Adrenal gland (tissue), 12 donors: Measurements from ENCODE around the gene CYB561A3. TPM values are rescaled to one million over a fixed set of nuclear protein-coding genes. Genes with fewer than 3 reads are reported as not detected.

Experiments
- DNase-seq, 7 donors: peaks; one replicate each; pipeline ENCODE4 v3.0.0-alpha.2; 2019 to 2020
- H3K27ac ChIP-seq, 5 donors: fragments of 200-600 bp; sonication (generic) in 4 of 5; 1 replicate in 3 of 5; 2 replicates in 2 of 5; pipeline versions ENCODE4 v1.5.1 to v1.8.0; 2016 to 2020; ENCODE audit warnings: mild to moderate bottlenecking in 1 of 5
- H3K27me3 ChIP-seq: fragments of 200-600 bp; 2 replicates; pipeline ENCODE4 v1.8.0; 2021
- H3K36me3 ChIP-seq, 2 donors: fragments of 200-600 bp; replicated peaks in 1 of 2; 1 replicate in 1 of 2; 2 replicates in 1 of 2; pipeline versions ENCODE4 v1.5.1 to v1.8.0; 2018 to 2022
- H3K4me1 ChIP-seq, 2 donors: fragments of 200-600 bp; replicated peaks in 1 of 2; 1 replicate in 1 of 2; 2 replicates in 1 of 2; pipeline versions ENCODE4 v1.5.1 to v1.8.0; 2018 to 2021
- H3K4me3 ChIP-seq, 4 donors: fragments of 200-600 bp; sonication (generic) in 3 of 4; one replicate each; pipeline ENCODE4 v1.5.1; 2016 to 2018
- H3K9me3 ChIP-seq, 3 donors: fragments of 200-600 bp; sonication (generic) in 1 of 3; replicated peaks in 1 of 3; 1 replicate in 2 of 3; 2 replicates in 1 of 3; pipeline versions ENCODE4 v1.5.1 to v1.8.0; 2016 to 2021
- POLR2A ChIP-seq, 2 donors: fragments of 450-650 bp; IDR thresholded peaks; one replicate each; pipeline ENCODE4 v1.6.1; 2017; ENCODE audit warnings: antibody characterized with exemption in 2 of 2, mild to moderate bottlenecking in 2 of 2, moderate library complexity in 1 of 2
- WGBS, 4 donors: extraction: QIAGEN DNeasy Blood & Tissue Kit in 2 of 4; methylation state at CpG; one replicate each; pipeline versions ENCODE4 v1.1.5 to v1.1.7; 2013 to 2017; 5-methylcytosine and 5-hydroxymethylcytosine counted together
- intact Hi-C, 2 donors: fragments of 100-400 bp; cut with DNase I; formaldehyde crosslinking; loops; one replicate each; pipeline versions ENCODE4 v1.14.1 to v1.15.0; 2022 to 2023
- polyA plus RNA-seq, 3 donors: library from polyadenylated mRNA; stranded (reverse); fragments of 200-250 nt in 2 of 3; fragments of 350-450 nt in 1 of 3; fragmentation: Illumina TruSeq in 1 of 3; extraction: RNeasy Lipid Tissue Mini Kit (QIAGEN cat#74804) in 1 of 3; gene quantifications; one replicate each; pipeline ENCODE4 v1.2.3, GENCODE V29; 2013 to 2014
- total RNA-seq, 9 donors: library from RNA; depleted of rRNA in 4 of 9; stranded (reverse); fragments of >200 nt in 4 of 9; fragments of 120-200 nt in 1 of 9; fragmentation: NEBNext Ultra II Directional in 1 of 9; extraction: Animal tissue kit (Norgen Biotek cat#: 25700) in 1 of 9; gene quantifications; one replicate each; pipeline versions ENCODE4 v1.1.0 to v1.2.4, GENCODE V29; 2013 to 2023
- TF ChIP-seq, protein P1 (sequence below), 6 experiments: fragments of 450-650 bp in 4 of 6; fragments of 200-600 bp in 2 of 6; sonication (generic) in 1 of 6; IDR thresholded peaks; 1 replicate in 5 of 6; 2 replicates in 1 of 6; pipeline versions ENCODE4 v1.5.1 to v1.8.0; 2016 to 2021; ENCODE audit warnings: antibody characterized with exemption in 6 of 6, mild to moderate bottlenecking in 2 of 6, moderate library complexity in 1 of 6
- donor health status: healthy with polysubstance abuse.
- donor health status: Bipolar disorder and iron deficiency.
- donor health status: DM: yes; HTN: yes; CAD: no.
- donor health status: DM: no; HTN: no; CAD: no.
- donor health status: DM: no; HTN: no; CAD: no.
- donor health status: DM: yes; HTN: yes; CAD: no.

The CYB561A3 gene
- total and polyA plus RNA-seq, 12 donors = 46.1 to 1,306 (median 622) TPM

DNA sequence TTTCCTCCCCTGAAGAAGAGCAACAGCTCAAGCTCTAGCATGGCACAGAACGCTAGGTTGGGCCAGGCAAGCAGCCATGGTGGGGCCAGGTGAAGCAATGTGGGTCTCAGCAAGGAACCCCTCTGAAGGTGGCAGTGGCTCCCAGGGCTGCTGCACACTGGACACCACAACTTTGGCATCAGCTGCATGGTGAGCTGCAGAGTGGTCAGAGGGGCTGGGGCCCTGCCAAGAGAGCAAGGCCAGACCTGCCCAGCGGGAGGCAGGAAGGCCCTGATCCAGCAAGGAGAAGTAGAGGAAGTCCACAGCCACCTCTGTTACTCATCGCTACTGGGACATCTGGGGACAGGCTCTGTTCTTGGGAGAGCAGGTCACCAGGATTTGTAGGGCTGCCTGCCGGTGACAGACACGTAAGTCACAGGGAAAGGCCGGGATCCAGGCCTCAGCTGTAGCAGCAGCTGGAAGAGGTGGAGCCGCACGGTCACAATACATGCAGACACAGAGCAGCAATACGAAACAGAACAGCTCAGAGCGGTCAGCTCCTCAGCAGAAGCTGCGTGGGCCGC is 12.4 kb downstream of the CYB561A3 start:
- intact Hi-C loops = no loop called here
- DNase-seq = peak; percentile 58 to 93 (median 87)
- Histone ChIP-seq H3K27me3 (no peaks in the 10 kb centered on the region), H3K4me3 (no peak overlapping the region), H3K9me3 (no peaks in the 10 kb centered on the region), H3K27ac (peak overlapping the region; percentile 27 to 98 (median 83)), H3K4me1 (peaks cover 46 to 83% of the 10 kb centered on the region in 2 donors), H3K36me3 (peaks cover 0 to 54% of the 10 kb centered on the region in 2 donors)
- peak in 1 of 2 donors; percentile 65 for TF ChIP-seq POLR2A (IDR thresholded peaks at IDR 0.05)
- TF ChIP-seq, protein P1, sequence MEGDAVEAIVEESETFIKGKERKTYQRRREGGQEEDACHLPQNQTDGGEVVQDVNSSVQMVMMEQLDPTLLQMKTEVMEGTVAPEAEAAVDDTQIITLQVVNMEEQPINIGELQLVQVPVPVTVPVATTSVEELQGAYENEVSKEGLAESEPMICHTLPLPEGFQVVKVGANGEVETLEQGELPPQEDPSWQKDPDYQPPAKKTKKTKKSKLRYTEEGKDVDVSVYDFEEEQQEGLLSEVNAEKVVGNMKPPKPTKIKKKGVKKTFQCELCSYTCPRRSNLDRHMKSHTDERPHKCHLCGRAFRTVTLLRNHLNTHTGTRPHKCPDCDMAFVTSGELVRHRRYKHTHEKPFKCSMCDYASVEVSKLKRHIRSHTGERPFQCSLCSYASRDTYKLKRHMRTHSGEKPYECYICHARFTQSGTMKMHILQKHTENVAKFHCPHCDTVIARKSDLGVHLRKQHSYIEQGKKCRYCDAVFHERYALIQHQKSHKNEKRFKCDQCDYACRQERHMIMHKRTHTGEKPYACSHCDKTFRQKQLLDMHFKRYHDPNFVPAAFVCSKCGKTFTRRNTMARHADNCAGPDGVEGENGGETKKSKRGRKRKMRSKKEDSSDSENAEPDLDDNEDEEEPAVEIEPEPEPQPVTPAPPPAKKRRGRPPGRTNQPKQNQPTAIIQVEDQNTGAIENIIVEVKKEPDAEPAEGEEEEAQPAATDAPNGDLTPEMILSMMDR (IDR thresholded peaks at IDR 0.05) = peak in 1 of 6 experiments; percentile 18
- 59 to 72% (median 63%) methylated on average over 1 to 12 of the region's 12 CpGs for WGBS, 4 donors

DNA sequence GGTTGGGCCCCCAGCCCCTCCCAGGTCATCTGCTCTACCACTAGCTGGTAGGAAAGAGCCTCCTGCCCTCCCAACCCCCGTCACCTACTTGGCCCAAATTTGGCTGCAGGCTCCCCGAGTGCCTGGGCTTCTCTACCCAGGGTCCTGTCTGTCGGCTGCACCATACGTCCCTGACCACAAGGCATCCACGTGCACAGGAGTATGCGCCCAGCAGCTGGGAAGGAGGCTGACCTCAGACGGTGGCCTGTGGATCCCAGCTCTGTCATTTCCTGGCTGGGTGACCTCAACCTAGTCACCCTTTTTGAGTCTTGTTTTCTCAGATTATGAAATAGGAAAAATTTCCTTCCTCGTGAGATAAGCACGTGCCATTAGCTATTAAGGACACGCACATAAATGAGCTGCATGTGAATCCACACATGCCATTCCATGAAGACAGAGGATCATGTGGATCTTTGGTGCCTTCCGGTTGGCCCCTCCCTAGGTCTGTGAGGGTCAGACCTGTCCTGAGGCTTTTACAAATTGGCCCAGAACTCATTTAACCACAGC is 13.7 kb downstream of the CYB561A3 start:
- TF ChIP-seq POLR2A (IDR thresholded peaks at IDR 0.05) = peak in 1 of 2 donors; percentile 44
- TF ChIP-seq, protein P1 (IDR thresholded peaks at IDR 0.05) = peak in 4 of 6 experiments; percentile 18 to 55 (median 32)
- no peaks in the 10 kb centered on the region for H3K9me3 ChIP-seq
- peak overlapping the region; percentile 50 to 98 (median 83) for H3K27ac ChIP-seq
- DNase-seq = peak in 6 of 7 donors; percentile 72 to 92 (median 90)
- WGBS, 4 donors = 0 to 28% (median 22%) methylated on average over 5 to 11 of the region's 11 CpGs
- intact Hi-C loops = no loop called here
- H3K36me3 ChIP-seq = peaks cover 0 to 54% of the 10 kb centered on the region in 2 donors
- no peaks in the 10 kb centered on the region for H3K27me3 ChIP-seq
- H3K4me1 ChIP-seq = peaks cover 46 to 83% of the 10 kb centered on the region in 2 donors
- no peak overlapping the region for H3K4me3 ChIP-seq

DNA sequence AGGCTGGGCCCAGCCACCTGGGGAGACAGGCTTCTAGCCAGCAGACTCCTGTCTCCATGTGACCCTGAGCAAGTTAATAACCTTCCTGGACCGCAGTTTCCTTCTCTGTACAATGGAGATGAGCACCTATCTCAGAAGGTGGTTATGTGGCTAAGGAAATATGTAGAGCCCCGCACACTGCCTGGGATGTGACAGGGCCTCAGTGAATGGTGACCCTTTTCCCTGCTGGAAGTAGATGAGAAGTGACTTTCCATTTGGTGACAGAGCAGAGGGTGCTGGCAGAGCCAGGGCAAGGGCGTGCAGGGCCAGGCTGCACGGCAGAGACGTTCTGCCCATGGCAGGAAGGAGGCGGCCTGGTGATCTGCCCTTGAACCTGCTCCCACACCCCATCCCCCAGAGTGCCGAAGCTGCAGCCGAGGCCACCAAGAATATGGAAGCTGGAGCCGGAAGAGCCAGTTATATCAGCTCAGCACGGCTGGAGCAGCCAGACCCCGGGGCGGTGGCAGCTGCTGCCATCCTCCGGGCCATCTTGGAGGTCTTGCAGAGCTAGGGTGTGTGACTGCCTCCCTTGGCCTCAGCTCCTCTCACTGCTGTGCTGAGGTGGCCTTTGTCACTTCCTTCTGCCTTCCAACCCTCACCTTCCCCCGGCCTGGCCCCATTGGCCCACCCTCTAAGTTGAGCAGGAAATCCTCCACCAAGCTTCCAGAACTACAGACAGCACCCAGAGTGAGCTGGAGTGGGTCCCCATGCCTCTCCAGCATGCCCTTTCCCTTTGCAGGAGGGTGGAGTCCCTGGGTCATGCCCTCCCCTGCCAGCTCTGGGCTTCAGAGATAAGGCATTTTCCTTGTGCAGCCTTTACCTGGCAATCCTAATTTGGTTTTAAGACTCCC is 15.5 kb downstream of the CYB561A3 start:
- peak in 6 of 7 donors; percentile 60 to 85 (median 80) for DNase-seq
- WGBS, 4 donors = 41 to 64% (median 46%) methylated on average over 2 to 14 of the region's 14 CpGs
- TF ChIP-seq POLR2A (IDR thresholded peaks at IDR 0.05) = peak in 1 of 2 donors; percentile 49
- TF ChIP-seq, protein P1 (IDR thresholded peaks at IDR 0.05) = peak in 1 of 6 experiments; percentile 3
- no peaks in the 10 kb centered on the region for H3K27me3 ChIP-seq
- peaks cover 39 to 77% of the 10 kb centered on the region in 2 donors for H3K4me1 ChIP-seq
- H3K9me3 ChIP-seq = no peaks in the 10 kb centered on the region
- no peak overlapping the region for H3K4me3 ChIP-seq
- peak overlapping the region; percentile 61 to 98 (median 83) for H3K27ac ChIP-seq
- H3K36me3 ChIP-seq = peaks cover 0 to 44% of the 10 kb centered on the region in 2 donors
- intact Hi-C loops = no loop called here

DNA sequence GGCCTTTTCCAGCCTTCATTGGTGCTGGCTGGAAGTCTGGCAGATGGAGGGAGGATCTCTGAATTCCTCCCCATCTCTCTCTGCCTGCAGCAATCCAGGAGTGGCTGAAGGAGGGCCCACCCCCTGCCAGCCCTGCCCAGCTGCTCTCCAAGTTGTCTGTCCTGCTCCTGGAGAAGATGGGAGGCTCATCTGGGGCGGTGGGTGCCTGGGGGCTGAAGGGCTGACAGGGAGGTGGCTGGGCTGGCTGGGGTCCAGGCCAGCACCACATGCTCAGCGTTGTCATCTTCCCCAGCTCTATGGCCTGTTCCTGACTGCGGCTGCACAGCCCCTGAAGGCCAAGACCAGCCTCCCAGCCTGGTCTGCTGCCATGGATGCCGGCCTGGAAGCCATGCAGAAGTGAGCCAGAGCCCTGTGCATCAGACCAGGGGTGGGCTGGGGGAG is 16.5 kb downstream of the CYB561A3 start:
- 40 to 46% methylated on average over 4 of the region's 4 CpGs; no CpG with 5 or more reads in 2 of the 4 donors for WGBS, 4 donors
- peak overlapping the region; percentile 61 to 98 (median 83) for H3K27ac ChIP-seq
- no peaks in the 10 kb centered on the region for H3K9me3 ChIP-seq
- H3K36me3 ChIP-seq = peaks cover 0 to 34% of the 10 kb centered on the region in 2 donors
- H3K4me1 ChIP-seq = peaks cover 37 to 69% of the 10 kb centered on the region in 2 donors
- no peaks in the 10 kb centered on the region for H3K27me3 ChIP-seq
- intact Hi-C loops = no loop called here
- peak in 3 of 7 donors; percentile 52 to 66 (median 63) for DNase-seq
- no peak overlapping the region for H3K4me3 ChIP-seq
- TF ChIP-seq, protein P1 (IDR thresholded peaks at IDR 0.05) = no peak
- peak in 1 of 2 donors; percentile 24 for TF ChIP-seq POLR2A (IDR thresholded peaks at IDR 0.05)
